Neutrophil (primary cell): ENCODE measurements around the gene PLD5.

ENCODE experiments used
- H3K27ac ChIP-seq: fragments of 200-600 bp; sonication (generic); 2 replicates; pipeline ENCODE4 v1.5.1; 2016; ENCODE audit warnings: mild to moderate bottlenecking, moderate library complexity
- H3K27me3 ChIP-seq: fragments of 200-600 bp; sonication (generic); 2 replicates; pipeline ENCODE4 v1.6.0; 2016; ENCODE audit warnings: mild to moderate bottlenecking
- H3K36me3 ChIP-seq: fragments of 200-600 bp; sonication (generic); 2 replicates; pipeline ENCODE4 v1.5.1; 2017
- H3K4me1 ChIP-seq, 2 experiments: fragments of 200-600 bp in 1 of 2; sonication (generic) in 1 of 2; 1 replicate in 1 of 2; 2 replicates in 1 of 2; pipeline versions ENCODE4 v1.5.1 to v1.6.1; 2013 to 2016; ENCODE audit warnings: low read depth in 1 of 2, low read length in 1 of 2, mild to moderate bottlenecking in 1 of 2, moderate library complexity in 1 of 2; ENCODE audit not compliant: control insufficient read depth in 1 of 2, insufficient read depth in 1 of 2
- H3K4me3 ChIP-seq, 2 experiments: fragments of 200-600 bp in 1 of 2; sonication (generic) in 1 of 2; 1 replicate in 1 of 2; 2 replicates in 1 of 2; pipeline ENCODE4 v1.5.1; 2013 to 2016; ENCODE audit warnings: low read depth in 1 of 2, low read length in 1 of 2, mild to moderate bottlenecking in 1 of 2, moderate library complexity in 1 of 2
- H3K9me3 ChIP-seq: fragments of 200-600 bp; sonication (generic); 2 replicates; pipeline ENCODE4 v1.5.1; 2016
- CTCF ChIP-seq: fragments of 200-600 bp; sonication (generic); IDR thresholded peaks from 2 replicates; pipeline ENCODE4 v1.5.1; 2016; ENCODE audit warnings: antibody characterized with exemption

Gene PLD5

DNA sequence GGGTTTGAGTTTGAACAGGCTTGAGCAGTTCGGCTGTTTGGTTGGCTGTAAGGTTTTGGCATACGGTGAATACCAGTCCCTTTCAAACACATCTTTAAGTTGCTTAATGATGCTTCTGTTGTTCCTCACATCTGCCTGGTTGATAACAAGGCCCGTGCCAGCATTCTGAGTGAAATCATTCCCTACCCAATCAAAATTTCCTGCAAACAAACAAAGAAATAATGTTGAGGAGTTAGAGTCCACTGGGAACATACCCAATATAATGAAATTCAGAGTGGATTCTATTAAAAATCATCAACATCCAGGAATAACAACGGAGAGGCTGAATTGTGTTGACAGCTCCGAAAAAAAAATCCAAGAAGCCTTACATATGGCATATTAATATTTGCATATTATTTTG is 434.6 kb downstream of the PLD5 start:
- H3K27me3 ChIP-seq = no peaks in the 10 kb centered on the region
- no peak overlapping the region for H3K27ac ChIP-seq
- no peaks in the 10 kb centered on the region for H3K4me1 ChIP-seq
- no peaks in the 10 kb centered on the region for H3K9me3 ChIP-seq
- no peaks in the 10 kb centered on the region for H3K36me3 ChIP-seq
- H3K4me3 ChIP-seq = no peak overlapping the region
- TF ChIP-seq CTCF = no peak

DNA sequence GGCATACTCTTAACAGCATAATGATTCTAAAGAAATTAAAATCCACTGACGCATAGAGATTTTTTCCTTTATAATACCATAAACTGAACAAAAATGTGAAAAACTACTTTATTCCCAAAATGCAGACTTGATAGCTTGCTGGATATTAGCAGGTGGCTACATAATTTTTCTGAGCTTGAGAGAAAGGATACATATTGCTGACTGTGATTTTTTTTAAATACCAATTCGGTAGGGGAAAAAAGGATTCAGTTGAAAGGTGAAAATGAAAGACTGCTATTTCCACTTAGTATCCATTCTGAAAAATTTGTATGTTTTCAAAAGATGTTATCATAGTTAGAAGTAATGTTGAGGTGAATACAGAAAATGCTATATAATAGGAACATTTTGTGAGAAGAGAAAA is 435.6 kb downstream of the PLD5 start:
- H3K9me3 ChIP-seq = no peaks in the 10 kb centered on the region
- no peaks in the 10 kb centered on the region for H3K4me1 ChIP-seq
- H3K27ac ChIP-seq = no peak overlapping the region
- no peaks in the 10 kb centered on the region for H3K27me3 ChIP-seq
- TF ChIP-seq CTCF = no peak
- no peak overlapping the region for H3K4me3 ChIP-seq
- H3K36me3 ChIP-seq = no peaks in the 10 kb centered on the region

GRCh38 chr1:242086706-242087105 is 437.8 kb downstream of the PLD5 start:
- Histone ChIP-seq H3K9me3 (no peaks in the 10 kb centered on the region), H3K4me1 (no peaks in the 10 kb centered on the region), H3K27ac (no peak overlapping the region), H3K27me3 (no peaks in the 10 kb centered on the region), H3K4me3 (no peak overlapping the region), H3K36me3 (no peaks in the 10 kb centered on the region)
- no peak for TF ChIP-seq CTCF

DNA sequence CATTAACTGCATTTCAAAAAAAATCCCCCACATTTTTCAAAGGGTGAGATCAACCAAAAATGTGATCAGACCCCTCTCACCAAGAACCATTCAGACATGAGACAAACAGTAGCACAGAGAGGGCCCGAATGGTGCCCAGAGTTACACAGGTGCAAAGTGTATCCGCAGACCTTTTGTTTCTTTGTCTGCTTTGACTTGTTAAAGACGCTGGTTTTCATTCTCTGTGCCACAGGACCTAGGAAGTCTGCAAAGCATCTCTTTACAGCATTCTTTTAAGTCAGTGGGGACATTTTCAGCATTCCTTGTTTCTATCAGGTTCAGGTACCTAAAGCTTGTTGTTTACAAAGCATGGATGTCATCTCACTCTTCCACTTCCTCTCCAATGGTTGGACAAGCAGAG is 438.4 kb downstream of the PLD5 start:
- H3K36me3 ChIP-seq = no peaks in the 10 kb centered on the region

DNA sequence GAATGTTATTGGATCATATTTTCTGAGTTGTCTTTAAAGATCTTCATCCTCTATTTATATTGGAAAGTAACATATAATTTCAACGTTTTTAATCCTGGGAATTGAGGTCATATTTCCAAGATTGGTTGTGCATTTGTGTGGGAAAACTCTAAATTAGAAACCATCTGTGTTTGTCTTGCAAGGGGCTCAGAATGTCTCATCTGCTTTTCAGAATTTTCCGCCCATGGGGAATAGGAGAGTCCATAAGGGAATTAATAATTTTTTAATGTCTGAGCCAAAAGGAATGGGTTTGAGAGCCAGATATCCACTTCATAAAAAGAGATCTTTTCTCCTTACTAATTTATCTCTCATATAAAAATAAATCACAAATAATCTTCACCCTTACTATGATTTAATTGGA is 440.8 kb downstream of the PLD5 start:
- Histone ChIP-seq H3K9me3 (no peaks in the 10 kb centered on the region), H3K4me3 (no peak overlapping the region), H3K36me3 (no peaks in the 10 kb centered on the region), H3K27me3 (no peaks in the 10 kb centered on the region), H3K27ac (no peak overlapping the region), H3K4me1 (no peaks in the 10 kb centered on the region)
- TF ChIP-seq CTCF = no peak

More for the DNA sequence above, 438.4 kb downstream of the PLD5 start:
- H3K27me3 ChIP-seq = no peaks in the 10 kb centered on the region
- no peak for TF ChIP-seq CTCF
- no peaks in the 10 kb centered on the region for H3K4me1 ChIP-seq
- no peak overlapping the region for H3K4me3 ChIP-seq
- H3K9me3 ChIP-seq = no peaks in the 10 kb centered on the region
- no peak overlapping the region for H3K27ac ChIP-seq

DNA sequence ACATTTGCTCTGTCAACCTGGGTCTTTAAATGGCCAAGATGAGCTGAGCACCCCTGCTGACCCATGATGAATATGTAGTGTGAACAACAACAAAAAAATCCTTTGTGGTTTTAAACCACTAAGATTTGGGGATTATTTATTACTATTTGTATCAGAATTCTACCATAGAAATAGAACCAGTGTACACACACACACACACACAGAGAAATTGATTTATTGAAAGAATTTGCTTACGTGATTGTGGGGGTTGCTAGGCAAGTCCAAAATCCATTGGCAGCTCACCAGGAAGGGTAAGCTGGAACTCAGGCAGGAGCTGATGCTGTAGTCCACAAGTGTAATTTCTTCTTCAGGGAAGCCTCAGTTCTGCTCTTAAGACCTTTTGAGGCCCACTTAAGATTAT is 443.1 kb downstream of the PLD5 start:
- Histone ChIP-seq H3K4me1 (no peaks in the 10 kb centered on the region), H3K36me3 (no peaks in the 10 kb centered on the region), H3K4me3 (no peak overlapping the region), H3K9me3 (no peaks in the 10 kb centered on the region), H3K27ac (no peak overlapping the region), H3K27me3 (no peaks in the 10 kb centered on the region)
- TF ChIP-seq CTCF = no peak
